ENCODE results near the gene ZDHHC24. TPM values are rescaled to one million over a fixed set of nuclear protein-coding genes. Genes with fewer than 3 reads are reported as not detected.
A peak's percentile ranks its signal among the peaks of the same experiment; 100 is the strongest.

The ZDHHC24 gene
- total RNA-seq, result 18.0 TPM

GRCh38 chr11:66545701-66546367, at the start of gene ZDHHC24:
Gene ZDHHC24 (minus strand): TSS chr11:66546048. CDS start chr11:66546003, 45 bp downstream.
- peak within 1 kb of the TSS; percentile 80 to 92 for H3K4me3 ChIP-seq

GRCh38 chr11:66595245-66595904, 49.5 kb upstream of the ZDHHC24 start:
- intact Hi-C loops (cut with DNase I), result no loop called here
- DNase-seq (ENCODE audit: low spot score in 2 of 2), result peak in 1 of 2 donors; percentile 67

More at GRCh38 chr11:66545701-66546367, at the start of gene ZDHHC24:
- no peak for TF ChIP-seq CTCF (IDR thresholded peaks at IDR 0.05)
- DNase-seq (ENCODE audit: low spot score in 2 of 2), result peak; percentile 87 to 98
- intact Hi-C loops (cut with DNase I), result loop anchor here (1.0 kb wide), 4 partner anchors 22 to 132 kb away; partner anchors contain the start of genes CTSF and DPP3
- H3K27ac ChIP-seq, result peak within 1 kb of the TSS; percentile 64
- no peaks in the 10 kb centered on the region for H3K27me3 ChIP-seq
- peaks cover 3 to 4% of the 10 kb centered on the region in 2 donors for H3K36me3 ChIP-seq
- peaks cover 3 to 20% of the 10 kb centered on the region in 2 donors for H3K4me1 ChIP-seq
- H3K9me3 ChIP-seq, result no peaks in the 10 kb centered on the region

GRCh38 chr11:66593650-66594049, 47.8 kb upstream of the ZDHHC24 start:
- Histone ChIP-seq H3K9me3 (no peaks in the 10 kb centered on the region), H3K27me3 (no peaks in the 10 kb centered on the region), H3K4me1 (peaks cover 5 to 22% of the 10 kb centered on the region in 2 donors), H3K36me3 (no peaks in the 10 kb centered on the region), H3K4me3 (peak overlapping the region; percentile 70 to 82), H3K27ac (peak overlapping the region in 1 of 2 donors; percentile 66)
- TF ChIP-seq CTCF (IDR thresholded peaks at IDR 0.05), result no peak
- no peak for DNase-seq (ENCODE audit: low spot score in 2 of 2)
- intact Hi-C loops (cut with DNase I), result loop anchor here (1.0 kb wide), 3 partner anchors 23 to 84 kb away; partner anchors contain the start of genes RBM14, RBM4 and RBM4B

More at GRCh38 chr11:66595245-66595904, 49.5 kb upstream of the ZDHHC24 start:
- peaks cover 5 to 22% of the 10 kb centered on the region in 2 donors for H3K4me1 ChIP-seq
- no peak for TF ChIP-seq CTCF (IDR thresholded peaks at IDR 0.05)
- no peak overlapping the region for H3K4me3 ChIP-seq
- no peaks in the 10 kb centered on the region for H3K9me3 ChIP-seq
- peak overlapping the region; percentile 39 to 42 for H3K27ac ChIP-seq
- peaks cover 5 to 12% of the 10 kb centered on the region in 2 donors for H3K36me3 ChIP-seq
- H3K27me3 ChIP-seq, result no peaks in the 10 kb centered on the region

- no peak for TF ChIP-seq CTCF (IDR thresholded peaks at IDR 0.05)
- Histone ChIP-seq H3K4me1 (peaks cover 5 to 22% of the 10 kb centered on the region in 2 donors), H3K4me3 (peak overlapping the region; percentile 70 to 82), H3K27ac (peak overlapping the region; percentile 66 to 69), H3K36me3 (no peaks in the 10 kb centered on the region), H3K9me3 (no peaks in the 10 kb centered on the region), H3K27me3 (no peaks in the 10 kb centered on the region)
- DNase-seq (ENCODE audit: low spot score in 2 of 2), result no peak
- intact Hi-C loops (cut with DNase I), result loop anchor here (1.0 kb wide), 3 partner anchors 23 to 84 kb away; partner anchors contain the start of genes RBM14, RBM4 and RBM4B
Observed at GRCh38 chr11:66593303-66593635, 47.4 kb upstream of the ZDHHC24 start.

- intact Hi-C loops (cut with DNase I), result loop anchor here (1.0 kb wide), 3 partner anchors 24 to 85 kb away; partner anchors contain the start of genes RBM14, RBM4 and RBM4B
- H3K9me3 ChIP-seq, result no peaks in the 10 kb centered on the region
- H3K27me3 ChIP-seq, result no peaks in the 10 kb centered on the region
- H3K4me3 ChIP-seq, result peak within 1 kb of the TSS; percentile 70 to 82
- peak; percentile 90 to 99 for DNase-seq (ENCODE audit: low spot score in 2 of 2)
- peak; percentile 74 to 93 (median 76) for TF ChIP-seq CTCF (IDR thresholded peaks at IDR 0.05)
- no peaks in the 10 kb centered on the region for H3K36me3 ChIP-seq
- H3K4me1 ChIP-seq, result peaks cover 5 to 22% of the 10 kb centered on the region in 2 donors
- H3K27ac ChIP-seq, result peak within 1 kb of the TSS; percentile 66 to 69
Observed at GRCh38 chr11:66592457-66593302, 46.8 kb upstream of the ZDHHC24 start, which contains the start of the genes CCDC87 and CCS. Gene CCDC87 (minus strand): TSS chr11:66593063. CDS start chr11:66593015, 48 bp downstream. Gene CCS (plus strand): TSS chr11:66593185. CDS start chr11:66593262, 77 bp downstream.

Data from ascending aorta (tissue), 2 donors.